Mesenchymal stem cell (in vitro differentiated cells and primary cell): ENCODE measurements around the gene TRDN.

Experiments used
- DNase-seq: peaks from one replicate; pipeline ENCODE4 v3.0.0-alpha.2; 2013
- H2AFZ ChIP-seq: one replicate; pipeline ENCODE4 v1.6.1; 2013; ENCODE audit warnings: low read depth, mild to moderate bottlenecking, control low read depth, inconsistent platforms, low read length, moderate library complexity
- H2AK5ac ChIP-seq: 2 replicates; pipeline ENCODE4 v1.6.1; 2013; ENCODE audit warnings: low read length, moderate library complexity, mild to moderate bottlenecking, inconsistent platforms; ENCODE audit not compliant: severe bottlenecking
- H2BK120ac ChIP-seq: one replicate; pipeline ENCODE4 v1.6.1; 2013; ENCODE audit warnings: low read depth, mild to moderate bottlenecking, inconsistent platforms, low read length, moderate library complexity
- H2BK12ac ChIP-seq, 2 experiments: one replicate each; pipeline ENCODE4 v1.6.1; 2013; ENCODE audit warnings: inconsistent platforms in 2 of 2, low read length in 2 of 2, mild to moderate bottlenecking in 2 of 2, moderate library complexity in 2 of 2, control low read depth in 1 of 2
- H2BK15ac ChIP-seq: one replicate; pipeline ENCODE4 v1.6.1; 2013; ENCODE audit warnings: mild to moderate bottlenecking, low read depth, inconsistent platforms; ENCODE audit not compliant: poor library complexity, severe bottlenecking
- H2BK5ac ChIP-seq: 2 replicates; pipeline ENCODE4 v1.6.1; 2013; ENCODE audit warnings: low read depth, mild to moderate bottlenecking, low read length, control low read depth, inconsistent platforms; ENCODE audit not compliant: poor library complexity, severe bottlenecking
- H3K14ac ChIP-seq, 2 experiments: one replicate each; pipeline ENCODE4 v1.6.1; 2013; ENCODE audit warnings: inconsistent platforms in 2 of 2, low read length in 2 of 2, control low read depth in 1 of 2, mild to moderate bottlenecking in 1 of 2, moderate library complexity in 1 of 2
- H3K18ac ChIP-seq, 2 experiments: one replicate each; pipeline ENCODE4 v1.6.1; 2013; ENCODE audit warnings: inconsistent platforms in 2 of 2, low read length in 2 of 2, control low read depth in 1 of 2, low read depth in 1 of 2, mild to moderate bottlenecking in 1 of 2
- H3K23ac ChIP-seq, 2 experiments: one replicate each; pipeline ENCODE4 v1.6.1; 2013; ENCODE audit warnings: inconsistent platforms in 2 of 2, low read length in 2 of 2, mild to moderate bottlenecking in 2 of 2, moderate library complexity in 2 of 2, control low read depth in 1 of 2
- H3K27ac ChIP-seq: 2 replicates; pipeline ENCODE4 v1.5.1; 2013; ENCODE audit warnings: mild to moderate bottlenecking, moderate library complexity, low read length, control low read depth, inconsistent platforms; ENCODE audit not compliant: poor library complexity, severe bottlenecking
- H3K27me3 ChIP-seq, 2 experiments: 2 replicates each; pipeline versions ENCODE4 v1.6.1 to v1.7.0; 2013; ENCODE audit warnings: low read length in 2 of 2, mild to moderate bottlenecking in 2 of 2, moderate library complexity in 2 of 2, control low read depth in 1 of 2, inconsistent platforms in 1 of 2; ENCODE audit not compliant: control insufficient read depth in 1 of 2, insufficient read depth in 1 of 2
- H3K36me3 ChIP-seq, 2 experiments: 2 replicates each; pipeline versions ENCODE4 v1.6.1 to v1.7.0; 2013; ENCODE audit warnings: low read length in 2 of 2, control low read depth in 1 of 2, inconsistent platforms in 1 of 2, low read depth in 1 of 2, mild to moderate bottlenecking in 1 of 2; ENCODE audit not compliant: insufficient read depth in 2 of 2, control insufficient read depth in 1 of 2
- H3K4ac ChIP-seq, 2 experiments: one replicate each; pipeline ENCODE4 v1.6.1; 2013; ENCODE audit warnings: inconsistent platforms in 2 of 2, low read length in 2 of 2, mild to moderate bottlenecking in 2 of 2, moderate library complexity in 2 of 2, control low read depth in 1 of 2, low read depth in 1 of 2
- H3K4me1 ChIP-seq: 2 replicates; pipeline ENCODE4 v1.6.1; 2013; ENCODE audit warnings: low read depth, low read length, control low read depth; ENCODE audit not compliant: control insufficient read depth, insufficient read depth
- H3K4me2 ChIP-seq: 2 replicates; pipeline ENCODE4 v1.6.1; 2013; ENCODE audit warnings: low read length, mild to moderate bottlenecking, inconsistent platforms; ENCODE audit not compliant: poor library complexity, severe bottlenecking
- H3K4me3 ChIP-seq, 2 experiments: 2 replicates each; pipeline versions ENCODE4 v1.5.1 to v1.7.0; 2013; ENCODE audit warnings: low read length in 2 of 2, mild to moderate bottlenecking in 2 of 2, control low read depth in 1 of 2, low read depth in 1 of 2; ENCODE audit not compliant: insufficient read depth in 1 of 2
- H3K79me1 ChIP-seq: replicated peaks from 2 replicates; pipeline ENCODE4 v1.6.1; 2013; ENCODE audit warnings: mild to moderate bottlenecking, control low read depth, low read length, inconsistent platforms; ENCODE audit not compliant: poor library complexity, severe bottlenecking
- H3K9ac ChIP-seq: 2 replicates; pipeline ENCODE4 v1.7.0; 2013; ENCODE audit warnings: mild to moderate bottlenecking, low read length, moderate library complexity
- H3K9me3 ChIP-seq: 2 replicates; pipeline ENCODE4 v1.7.0; 2013; ENCODE audit warnings: mild to moderate bottlenecking, low read length; ENCODE audit not compliant: control insufficient read depth
- H4K8ac ChIP-seq: one replicate; pipeline ENCODE4 v1.6.1; 2013; ENCODE audit warnings: inconsistent platforms, mild to moderate bottlenecking, low read length, moderate library complexity
- H4K91ac ChIP-seq: one replicate; pipeline ENCODE4 v1.6.1; 2013; ENCODE audit warnings: mild to moderate bottlenecking, low read length, inconsistent platforms
- WGBS: methylation state at CpG from one replicate; pipeline ENCODE4 v1.1.7; 2013; ENCODE audit warnings: mixed read lengths; 5-methylcytosine and 5-hydroxymethylcytosine counted together

Gene TRDN

DNA sequence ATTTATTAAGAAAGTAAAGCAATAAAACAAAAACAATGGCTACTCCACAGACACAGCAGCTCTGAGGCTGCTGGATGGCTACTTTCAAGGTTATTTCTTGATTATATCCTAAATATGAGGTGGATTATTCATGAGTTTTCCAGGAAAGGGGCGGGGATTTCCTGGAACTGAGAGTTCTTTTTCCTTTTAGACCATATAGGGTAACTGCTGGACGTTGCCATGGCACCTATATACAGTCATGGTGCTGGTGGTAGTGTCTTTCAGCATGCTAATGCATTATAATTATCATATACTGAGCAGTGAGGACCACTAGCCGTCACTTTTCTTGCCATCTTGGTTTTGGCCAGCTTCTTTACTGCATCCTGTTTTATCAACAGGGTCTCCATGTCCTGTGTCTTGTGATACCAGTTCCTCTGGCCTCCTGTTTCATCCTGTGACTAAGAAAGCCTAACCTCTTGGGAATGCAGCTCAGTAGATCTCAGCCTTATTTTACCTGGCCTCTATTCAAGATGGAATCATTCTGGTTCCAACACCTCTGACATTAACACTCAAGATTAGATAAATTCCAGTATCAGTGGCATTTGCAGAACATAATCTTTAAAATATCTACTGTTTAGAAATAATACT is 32.3 kb upstream of the TRDN start:
- H3K27me3 ChIP-seq = no peaks in the 10 kb centered on the region
- no peaks in the 10 kb centered on the region for H3K9me3 ChIP-seq
- no peak overlapping the region for H3K27ac ChIP-seq
- H4K8ac ChIP-seq = no peak overlapping the region
- no peak overlapping the region for H2AFZ ChIP-seq
- no peak overlapping the region for H3K4me2 ChIP-seq
- H2BK5ac ChIP-seq = no peak overlapping the region
- no peak overlapping the region for H2BK120ac ChIP-seq
- H2BK15ac ChIP-seq = no peak overlapping the region
- H2BK12ac ChIP-seq = no peak overlapping the region
- H3K14ac ChIP-seq = no peak overlapping the region
- H3K23ac ChIP-seq = no peak overlapping the region
- no peaks in the 10 kb centered on the region for H3K4me1 ChIP-seq
- WGBS = 89% methylated on average over 2 of the region's 3 CpGs
- no peak overlapping the region for H2AK5ac ChIP-seq
- no peak overlapping the region for H3K4ac ChIP-seq
- H3K4me3 ChIP-seq = no peak overlapping the region
- no peak overlapping the region for H3K9ac ChIP-seq
- H3K36me3 ChIP-seq = no peaks in the 10 kb centered on the region
- no peaks in the 10 kb centered on the region for H3K79me1 ChIP-seq
- no peak overlapping the region for H3K18ac ChIP-seq
- H4K91ac ChIP-seq = no peak overlapping the region
- DNase-seq = no peak

DNA sequence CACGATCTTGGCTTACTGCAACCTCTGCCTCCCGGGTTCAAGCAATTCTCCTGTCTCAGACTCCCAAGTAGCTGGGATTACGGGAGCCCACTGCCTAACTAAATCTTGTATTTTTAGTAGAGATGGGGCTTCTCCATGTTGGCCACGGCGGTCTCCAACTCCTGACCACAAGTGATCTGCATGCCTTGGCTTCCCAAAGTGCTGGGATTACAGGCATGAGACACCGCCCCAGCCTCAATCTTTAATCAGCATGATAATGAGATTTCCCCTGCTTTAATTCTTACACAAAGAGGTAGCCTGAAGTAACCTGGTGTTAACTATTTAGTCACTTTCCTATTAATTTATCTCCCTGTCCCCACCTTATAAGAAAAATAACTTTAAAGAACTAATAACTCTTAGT is 31.3 kb upstream of the TRDN start:
- H3K36me3 ChIP-seq = no peaks in the 10 kb centered on the region
- no peak overlapping the region for H2BK12ac ChIP-seq
- no peak overlapping the region for H2AFZ ChIP-seq
- no peak overlapping the region for H2BK120ac ChIP-seq
- no peak overlapping the region for H3K4ac ChIP-seq
- H3K79me1 ChIP-seq = no peaks in the 10 kb centered on the region
- DNase-seq = no peak
- H3K14ac ChIP-seq = no peak overlapping the region
- H3K27ac ChIP-seq = no peak overlapping the region
- 95% methylated on average over 5 of the region's 6 CpGs for WGBS
- H4K91ac ChIP-seq = no peak overlapping the region
- H3K9ac ChIP-seq = no peak overlapping the region
- no peaks in the 10 kb centered on the region for H3K27me3 ChIP-seq
- no peaks in the 10 kb centered on the region for H3K9me3 ChIP-seq
- no peak overlapping the region for H3K18ac ChIP-seq
- H3K23ac ChIP-seq = no peak overlapping the region
- no peaks in the 10 kb centered on the region for H3K4me1 ChIP-seq
- no peak overlapping the region for H2BK15ac ChIP-seq
- no peak overlapping the region for H3K4me2 ChIP-seq
- no peak overlapping the region for H2AK5ac ChIP-seq
- no peak overlapping the region for H3K4me3 ChIP-seq
- no peak overlapping the region for H4K8ac ChIP-seq
- no peak overlapping the region for H2BK5ac ChIP-seq

DNA sequence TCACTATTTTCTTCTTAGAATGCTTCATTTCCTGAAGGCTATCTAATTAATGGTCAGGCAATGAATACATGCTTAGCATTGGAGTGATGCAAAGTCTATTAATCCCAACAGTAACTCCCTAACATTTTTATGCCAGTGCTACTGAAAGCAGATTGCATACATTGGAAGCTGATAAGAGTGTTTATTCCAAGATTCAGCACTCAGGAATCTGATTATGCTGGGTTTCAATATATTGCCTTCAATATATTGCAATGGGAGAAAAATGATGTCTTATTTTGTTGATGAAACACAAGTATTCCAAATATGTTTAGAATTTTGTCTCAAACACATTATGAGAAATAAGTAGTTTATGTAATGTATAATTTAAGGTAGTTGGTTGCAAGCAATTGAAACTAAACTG is 26.7 kb upstream of the TRDN start:
- Histone ChIP-seq H3K4me1 (no peaks in the 10 kb centered on the region), H3K27ac (no peak overlapping the region), H4K91ac (no peak overlapping the region), H2BK15ac (no peak overlapping the region), H3K4ac (no peak overlapping the region), H3K9me3 (no peaks in the 10 kb centered on the region), H3K14ac (no peak overlapping the region), H3K18ac (no peak overlapping the region), H2AK5ac (no peak overlapping the region), H4K8ac (no peak overlapping the region), H2BK12ac (no peak overlapping the region), H3K9ac (no peak overlapping the region), H3K36me3 (no peaks in the 10 kb centered on the region), H2BK5ac (no peak overlapping the region), H3K4me2 (no peak overlapping the region), H3K79me1 (no peaks in the 10 kb centered on the region), H3K4me3 (no peak overlapping the region), H3K27me3 (no peaks in the 10 kb centered on the region), H2BK120ac (no peak overlapping the region), H2AFZ (no peak overlapping the region), H3K23ac (no peak overlapping the region)
- no peak for DNase-seq

DNA sequence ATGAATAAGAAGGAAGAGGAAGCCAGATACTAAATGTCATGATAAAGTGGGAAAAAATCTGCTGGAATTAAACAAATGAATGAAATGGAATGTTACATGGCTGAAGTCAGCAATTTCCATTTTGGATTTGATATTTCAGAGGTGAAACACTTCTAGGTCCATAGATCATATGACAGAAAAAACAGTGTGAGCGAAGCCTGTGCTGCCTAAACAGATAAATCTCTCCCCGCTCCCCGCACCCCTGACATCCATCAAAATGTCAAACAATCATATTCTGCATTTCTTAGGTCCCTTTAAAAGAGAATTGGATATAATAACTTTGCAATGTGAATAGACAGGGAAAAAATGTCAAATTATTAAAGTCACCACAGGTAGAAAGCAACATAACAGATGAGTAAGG is 26.0 kb upstream of the TRDN start:
- no peaks in the 10 kb centered on the region for H3K27me3 ChIP-seq
- no peak overlapping the region for H3K18ac ChIP-seq
- H3K27ac ChIP-seq = no peak overlapping the region
- H3K23ac ChIP-seq = no peak overlapping the region
- WGBS = 80% methylated on average over 1 of the region's 3 CpGs
- H2AFZ ChIP-seq = no peak overlapping the region
- no peak overlapping the region for H3K9ac ChIP-seq
- H4K8ac ChIP-seq = no peak overlapping the region
- no peak overlapping the region for H4K91ac ChIP-seq
- no peaks in the 10 kb centered on the region for H3K79me1 ChIP-seq
- H3K4me3 ChIP-seq = no peak overlapping the region
- H2BK12ac ChIP-seq = no peak overlapping the region
- H2BK120ac ChIP-seq = no peak overlapping the region
- H2AK5ac ChIP-seq = no peak overlapping the region
- no peaks in the 10 kb centered on the region for H3K36me3 ChIP-seq
- H3K14ac ChIP-seq = no peak overlapping the region
- no peak overlapping the region for H2BK5ac ChIP-seq
- H2BK15ac ChIP-seq = no peak overlapping the region
- no peaks in the 10 kb centered on the region for H3K9me3 ChIP-seq
- DNase-seq = no peak
- H3K4me2 ChIP-seq = no peak overlapping the region
- no peaks in the 10 kb centered on the region for H3K4me1 ChIP-seq
- H3K4ac ChIP-seq = no peak overlapping the region
